T follicular helper cell (primary cell): ENCODE data around the gene ZNF155.
"Not testable (repeated sequence)": the region's sequence is repeated elsewhere in the genome, so short reads cannot be mapped to it uniquely, and the experiment has no call there.

Source experiments
- DNase-seq: peaks from one replicate; pipeline ENCODE4 v3.0.0-alpha.2; 2020; ENCODE audit warnings: low read depth
- total RNA-seq, 2 experiments: gene quantifications; one replicate each; lab custom pipeline; 2026; lab: John Stamatoyannopoulos, UW

The ZNF155 gene
- 14.0 to 19.5 reads per million in 2 experiments for total RNA-seq

DNA sequence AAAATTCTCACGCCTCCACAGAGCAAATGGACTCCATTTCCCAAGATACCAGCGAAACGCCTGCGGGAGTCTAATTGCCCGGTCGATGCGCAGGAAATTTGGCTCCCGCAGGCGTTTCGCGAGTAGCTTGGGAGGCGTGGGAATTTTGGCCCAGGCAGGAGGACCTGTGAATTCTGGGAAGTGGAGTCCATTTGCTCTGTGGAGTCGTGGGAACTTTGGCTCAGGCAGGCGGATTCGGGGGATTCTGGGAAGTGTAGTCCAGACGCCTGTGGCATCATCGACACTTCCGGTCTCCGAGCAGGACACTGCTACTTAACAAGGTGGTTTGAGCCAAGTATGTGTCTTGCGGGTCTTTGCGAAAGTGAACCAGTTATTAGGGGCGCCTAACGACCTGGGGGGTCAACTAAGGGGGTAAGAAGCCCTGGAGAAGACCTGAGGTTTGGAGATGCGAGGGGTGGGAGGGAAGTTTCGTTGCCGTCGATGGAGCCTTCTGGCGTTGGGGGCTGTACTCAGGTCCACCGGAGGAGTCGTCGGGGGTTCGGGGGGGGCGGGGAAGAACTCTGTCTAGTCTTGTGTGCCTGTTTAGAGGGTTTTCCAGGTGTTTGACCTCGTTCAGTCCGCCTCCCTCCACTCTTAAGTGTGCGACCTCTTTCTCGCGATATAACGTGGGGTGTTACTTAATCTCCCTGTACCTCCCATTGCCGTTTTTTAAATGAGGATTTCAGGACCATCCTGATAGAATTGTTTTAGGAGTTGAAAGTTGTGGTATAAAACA, at the start of gene ZNF155:
Gene ZNF155, plus strand, starts transcription at position 277 of the 775 bp plus-strand sequence. CDS start 4,356 bp downstream, outside the sequence.
- peak; percentile 42 for DNase-seq

DNA sequence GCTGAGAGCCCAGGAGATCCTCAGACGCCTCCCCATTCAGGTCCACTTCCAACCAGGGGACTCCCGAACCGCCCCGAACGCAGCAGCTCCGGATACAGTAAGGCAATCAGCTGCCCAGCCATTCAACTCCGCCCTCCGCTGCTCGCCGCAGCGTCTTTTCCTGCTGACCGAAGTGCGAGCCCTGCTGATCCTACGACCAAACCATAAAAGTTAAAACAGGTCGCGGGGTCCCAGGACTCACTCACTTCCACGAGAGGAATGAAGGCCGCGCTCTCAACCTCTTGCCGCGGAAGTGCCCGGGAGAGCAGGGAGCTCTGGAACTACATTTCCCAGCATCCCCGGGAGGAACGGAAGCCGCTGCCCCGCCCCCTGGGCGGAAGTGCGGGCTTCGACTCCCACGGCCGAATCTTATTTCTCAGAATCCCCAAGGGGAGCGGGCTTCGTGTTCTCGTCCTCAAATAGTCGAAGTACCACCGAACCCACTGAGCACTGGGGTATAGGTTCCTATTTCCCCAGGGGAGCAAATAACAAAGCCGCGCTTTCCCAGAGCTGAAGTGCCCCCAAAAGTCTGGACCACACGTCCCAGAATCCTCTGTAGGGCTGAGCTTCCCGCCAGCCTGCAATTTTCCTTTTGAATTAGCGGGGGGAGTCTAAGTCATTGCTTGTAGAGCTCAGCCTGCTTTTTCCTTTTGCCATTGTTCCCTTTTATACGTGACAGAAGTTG, 48.8 kb upstream of the ZNF155 start, which contains the start of gene ZNF45:
Gene ZNF45, minus strand, starts transcription at position 298 of the 724 bp plus-strand sequence. CDS start 13,097 bp downstream, outside the sequence.
- peak; percentile 81 for DNase-seq

DNA sequence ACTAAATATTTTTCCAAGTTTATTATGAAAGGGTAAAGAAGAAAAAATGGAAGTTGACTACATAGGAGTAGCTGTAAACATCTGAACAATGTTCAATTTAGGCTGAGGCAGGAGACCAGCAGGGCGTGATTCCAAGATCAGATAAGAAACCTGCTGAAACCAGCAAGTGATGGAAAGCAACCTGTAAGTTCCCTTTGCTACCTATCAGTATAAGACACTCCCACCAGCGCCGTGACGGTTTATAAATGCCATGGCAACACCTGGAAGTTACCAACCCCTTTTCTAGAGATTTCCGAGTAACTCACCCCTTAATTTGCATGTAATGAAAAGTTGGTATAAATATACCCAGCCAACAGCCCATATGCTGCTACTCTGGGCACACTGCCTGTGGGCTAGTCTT, 47.8 kb upstream of the ZNF155 start:
- DNase-seq = no peak

DNA sequence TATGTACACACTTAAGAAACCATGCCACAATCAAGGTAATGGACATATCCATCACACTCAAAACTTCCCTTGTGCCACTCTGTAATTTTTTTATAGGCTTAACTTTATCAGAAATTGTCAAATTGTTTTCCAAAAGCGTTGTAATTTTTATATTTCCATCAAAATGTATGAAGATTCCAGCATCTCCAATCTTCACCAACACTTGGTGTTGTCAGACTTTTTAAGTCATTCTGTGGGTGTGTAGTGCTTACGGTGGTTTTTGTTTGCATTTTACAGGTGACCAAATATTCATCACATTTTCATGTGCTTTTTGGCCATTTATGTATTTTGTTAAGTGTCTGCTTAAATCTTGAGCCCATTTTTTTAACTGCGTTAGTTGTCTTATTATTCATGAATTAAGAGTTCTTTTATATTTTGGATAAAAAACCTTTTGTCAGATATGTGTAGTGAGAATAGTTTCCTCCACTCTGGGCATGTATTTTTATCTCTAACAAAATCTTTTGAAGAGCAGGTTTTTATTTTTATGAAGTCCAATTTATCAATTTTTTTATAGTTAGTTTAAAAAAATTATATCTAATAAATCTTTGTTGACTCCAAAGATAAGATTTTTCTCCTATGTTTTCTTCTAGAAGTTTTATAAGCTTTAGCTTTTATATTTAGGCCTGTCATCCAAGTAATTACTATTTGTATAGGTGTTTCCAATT, 44.3 kb upstream of the ZNF155 start:
- no peak for DNase-seq

DNA sequence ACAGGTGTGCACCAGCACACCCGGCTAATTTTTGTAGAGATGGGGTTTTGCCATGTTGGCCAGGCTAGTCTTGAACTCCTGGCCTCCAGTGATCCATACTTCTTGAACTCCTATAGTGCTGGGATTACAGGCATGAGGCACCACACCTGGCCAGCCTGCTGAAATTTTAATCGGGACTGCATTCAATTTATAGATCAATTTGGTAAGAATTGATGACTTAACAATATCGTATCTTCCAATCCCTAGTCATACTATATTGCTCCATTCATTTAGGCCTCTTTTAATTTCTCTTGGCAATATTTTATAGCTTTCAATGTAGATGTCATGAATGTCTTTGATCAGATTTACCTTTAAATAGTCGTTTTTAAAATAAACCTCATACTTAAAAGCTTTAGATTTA, 43.3 kb upstream of the ZNF155 start:
- DNase-seq = no peak

DNA sequence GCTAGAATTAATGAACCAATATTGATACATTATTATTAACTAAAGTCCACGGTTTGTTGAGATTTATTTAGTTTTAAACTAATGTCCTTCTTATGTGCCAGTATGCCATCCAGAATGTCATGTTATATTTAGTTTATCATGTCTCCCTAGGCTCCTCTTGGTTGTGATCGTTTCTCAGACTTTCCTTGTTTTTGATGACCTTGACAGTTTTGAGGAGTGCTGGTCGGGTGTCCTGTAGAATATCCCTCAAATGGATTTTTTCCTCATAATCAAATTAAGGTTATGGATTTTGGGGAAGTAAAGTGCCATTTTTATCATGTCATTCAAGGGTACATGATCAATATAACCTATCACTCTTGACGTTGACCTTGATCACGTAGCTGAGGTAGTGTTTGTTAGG, 42.8 kb upstream of the ZNF155 start:
- DNase-seq = no peak

DNA sequence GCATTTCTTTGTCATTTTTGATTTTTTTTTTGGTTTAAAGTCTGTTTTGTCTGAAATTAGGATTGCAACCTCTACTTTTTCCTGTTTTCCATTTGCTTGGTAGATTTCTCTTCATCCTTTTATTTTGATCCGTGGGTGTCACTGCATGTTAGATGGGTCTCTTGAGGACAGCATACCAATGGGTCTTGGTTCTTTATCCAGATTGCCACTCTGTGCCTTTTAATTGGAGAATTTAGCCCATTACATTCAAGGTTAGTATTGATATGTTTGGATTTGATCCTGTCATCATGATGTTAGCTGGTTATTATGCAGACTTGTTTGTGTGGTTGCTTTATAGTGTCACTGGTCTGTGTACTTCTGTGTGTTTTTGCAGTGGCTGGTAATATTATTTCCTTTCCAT, 36.6 kb upstream of the ZNF155 start:
- DNase-seq = not testable (repeated sequence)

DNA sequence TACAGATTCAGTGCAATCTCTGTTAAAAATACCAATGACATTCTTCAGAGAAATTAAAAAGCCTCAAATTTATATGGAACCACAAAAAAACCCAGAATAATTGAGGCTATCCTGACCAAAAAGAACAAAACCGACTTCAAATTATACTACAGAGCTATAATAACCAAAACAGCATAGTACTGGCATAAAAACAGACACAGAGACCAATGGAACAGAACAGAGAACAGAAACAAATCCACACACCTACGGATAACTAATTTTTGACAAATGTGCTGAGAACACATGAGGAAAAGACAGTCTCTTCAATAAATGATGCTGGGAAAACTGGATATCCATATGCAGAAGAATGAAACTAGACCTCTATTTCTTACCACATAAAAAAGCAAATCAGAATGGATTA, 34.2 kb upstream of the ZNF155 start:
- DNase-seq = not testable (repeated sequence)

DNA sequence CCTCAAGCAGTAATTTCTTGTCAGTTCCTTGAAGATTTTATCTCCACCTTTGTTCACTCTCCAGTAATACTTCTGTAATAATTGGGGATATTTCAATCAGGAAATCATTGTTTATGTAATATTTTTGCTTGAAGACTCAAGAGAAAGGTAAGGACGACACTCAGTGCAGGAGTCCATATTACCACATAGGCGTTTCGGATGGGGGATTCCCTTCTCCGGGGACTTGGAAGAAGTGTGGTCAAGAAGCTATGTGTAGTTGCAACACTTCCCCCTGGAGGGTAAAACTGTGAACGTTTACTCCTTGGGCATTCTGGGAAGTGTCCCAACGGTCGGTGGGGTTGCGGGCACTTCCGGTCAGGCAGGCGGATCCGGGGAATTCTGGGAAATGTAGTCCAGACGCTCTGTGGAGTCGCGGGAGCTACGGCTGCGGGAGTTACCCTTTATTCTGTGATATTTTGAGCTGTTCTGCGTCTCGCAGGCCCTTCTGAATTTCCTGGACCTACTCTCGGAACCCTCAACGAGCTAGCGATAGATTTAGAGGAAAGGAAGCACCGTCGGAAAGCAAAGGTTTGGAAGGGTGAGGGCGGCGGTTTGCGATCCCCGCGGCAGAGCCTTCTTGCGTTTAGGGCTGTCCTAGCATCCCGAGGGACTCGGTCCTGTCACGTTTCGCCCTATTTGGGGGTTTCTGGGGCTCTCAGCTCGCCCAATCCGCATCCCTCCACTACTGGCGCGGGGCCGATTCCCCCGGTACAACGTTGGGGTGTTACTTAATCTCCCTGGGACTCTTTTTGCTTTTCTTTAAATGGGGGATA, 32.9 kb upstream of the ZNF155 start, which contains the start of gene ZNF221:
Gene ZNF221, plus strand, starts transcription at position 395 of the 812 bp plus-strand sequence. CDS start 11,499 bp downstream, outside the sequence.
- peak; percentile 5 for DNase-seq

DNA sequence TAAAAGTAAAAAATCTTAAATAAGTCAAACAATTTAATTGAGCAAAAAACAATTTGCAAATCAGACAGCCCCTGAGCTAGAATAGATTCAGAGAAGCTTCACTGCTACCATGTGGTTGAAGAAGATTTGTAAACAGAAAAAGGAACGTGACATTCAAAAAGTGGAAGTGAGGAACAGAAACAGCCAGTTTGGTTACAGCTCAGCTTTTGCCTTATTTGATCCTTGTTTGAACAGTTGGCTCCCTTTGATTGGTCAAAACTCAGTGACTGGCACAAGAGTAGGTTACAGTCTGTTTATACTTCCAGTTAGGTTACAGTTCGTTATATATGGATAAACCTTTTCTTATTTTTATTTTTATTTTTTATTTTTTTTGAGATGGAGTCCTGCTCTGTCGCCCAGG, 27.2 kb upstream of the ZNF155 start:
- no peak for DNase-seq

DNA sequence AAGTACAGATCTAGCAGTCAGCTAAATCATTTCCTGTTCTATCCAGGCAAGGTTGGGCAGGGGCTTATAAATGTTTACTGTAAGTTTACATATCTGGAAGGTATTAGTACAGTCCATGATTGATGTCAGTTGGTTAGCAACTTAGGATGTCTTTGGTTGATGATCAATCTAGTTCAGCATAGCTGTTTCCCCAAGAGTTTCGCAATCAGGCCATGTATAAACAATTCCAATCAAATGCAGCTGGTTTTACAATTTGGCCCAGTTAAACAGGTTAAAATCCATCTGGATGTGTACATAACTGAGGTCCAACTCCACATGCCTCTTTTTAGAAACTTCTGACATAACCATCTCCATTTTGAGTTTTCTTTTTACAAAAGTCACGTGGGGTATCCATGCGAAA, 26.1 kb upstream of the ZNF155 start:
- DNase-seq = no peak

DNA sequence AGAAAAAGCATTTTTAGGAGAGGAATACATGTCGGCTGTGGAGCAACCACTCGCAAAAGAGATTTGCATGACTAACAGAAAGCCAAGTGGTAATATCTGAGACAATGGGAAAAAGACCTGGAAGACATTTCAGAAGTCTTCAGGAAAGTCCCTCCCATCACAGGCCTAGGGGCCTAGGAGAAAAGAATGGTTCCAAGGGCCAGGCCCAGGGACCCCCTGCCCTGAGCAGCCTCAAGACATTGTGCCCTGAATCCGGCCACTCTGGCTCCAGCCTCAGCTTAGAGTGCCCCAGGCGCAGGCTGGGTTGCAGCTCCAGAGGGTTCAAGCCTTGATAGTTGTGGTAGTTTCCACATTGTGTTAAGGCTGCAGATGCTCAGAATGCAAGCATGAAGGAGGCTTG, 23.6 kb upstream of the ZNF155 start:
- no peak for DNase-seq

DNA sequence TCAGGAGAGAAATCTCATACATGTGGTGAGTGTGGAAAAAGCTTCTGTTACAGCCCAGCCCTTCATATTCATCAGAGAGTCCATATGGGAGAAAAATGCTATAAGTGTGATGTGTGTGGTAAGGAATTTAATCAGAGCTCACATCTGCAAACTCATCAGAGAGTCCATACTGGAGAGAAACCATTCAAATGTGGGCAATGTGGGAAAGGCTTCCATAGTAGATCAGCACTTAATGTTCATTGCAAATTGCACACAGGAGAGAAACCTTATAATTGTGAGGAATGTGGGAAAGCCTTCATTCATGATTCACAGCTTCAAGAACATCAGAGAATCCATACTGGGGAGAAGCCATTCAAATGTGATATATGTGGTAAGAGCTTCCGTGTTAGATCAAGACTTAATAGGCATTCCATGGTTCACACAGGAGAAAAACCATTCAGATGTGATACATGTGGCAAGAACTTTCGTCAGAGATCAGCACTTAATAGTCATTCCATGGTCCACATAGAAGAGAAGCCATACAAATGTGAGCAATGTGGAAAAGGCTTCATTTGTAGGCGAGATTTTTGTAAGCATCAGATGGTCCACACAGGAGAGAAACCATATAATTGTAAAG, 17.8 kb upstream of the ZNF155 start:
- DNase-seq = no peak

DNA sequence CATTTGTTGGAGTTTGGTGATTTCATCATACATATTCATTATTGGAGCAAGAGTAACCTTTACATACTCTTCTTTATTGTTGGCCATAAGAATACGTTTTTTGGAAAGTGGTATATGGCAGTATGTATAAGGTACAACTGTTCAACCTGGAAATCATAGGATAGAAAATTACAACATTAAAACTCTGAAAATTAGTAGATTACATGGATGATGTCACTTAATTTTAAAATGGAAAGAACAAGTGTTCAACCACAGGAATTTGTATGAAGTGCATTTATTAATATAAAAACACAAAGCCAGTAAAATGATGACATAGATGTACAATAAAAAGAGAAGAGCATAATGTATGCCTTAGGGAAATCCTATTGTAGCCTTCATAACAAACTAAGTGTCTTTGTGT, 7.3 kb upstream of the ZNF155 start:
- no peak for DNase-seq

DNA sequence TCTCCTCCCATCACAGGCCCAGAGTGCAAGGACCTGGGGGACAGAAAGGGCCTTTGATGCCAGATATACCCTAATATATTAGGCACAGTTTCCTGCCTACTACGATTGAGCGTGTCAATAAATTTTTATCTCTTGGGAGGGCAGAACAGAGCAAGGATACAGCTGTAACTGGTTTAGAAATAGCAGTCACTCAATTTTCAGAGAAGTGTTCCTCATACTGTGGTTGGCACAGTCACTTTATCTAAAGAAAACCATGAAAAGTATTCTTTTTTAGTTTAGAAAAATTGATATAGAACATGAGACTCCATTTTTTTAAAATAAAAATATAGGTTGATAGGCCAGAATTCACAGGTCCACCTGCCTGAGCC, 460 bp upstream of the ZNF155 start:
- DNase-seq = no peak

DNA sequence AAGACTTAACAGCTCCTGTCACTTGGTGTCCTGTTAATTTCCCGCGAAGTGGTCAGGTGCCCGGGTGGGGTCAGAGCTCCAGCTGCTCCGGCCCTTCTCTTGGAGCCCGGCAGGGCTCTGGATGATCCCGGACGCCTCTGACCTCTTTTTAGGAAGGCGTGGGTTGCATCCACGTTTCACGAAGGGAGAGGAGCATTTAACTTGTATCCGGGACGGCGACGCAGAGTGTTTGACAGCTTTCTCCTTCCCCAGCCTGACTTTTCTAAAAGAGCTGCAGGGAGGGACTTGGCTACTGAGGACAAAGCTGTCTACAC, 656 bp downstream of the ZNF155 start:
- DNase-seq = no peak

DNA sequence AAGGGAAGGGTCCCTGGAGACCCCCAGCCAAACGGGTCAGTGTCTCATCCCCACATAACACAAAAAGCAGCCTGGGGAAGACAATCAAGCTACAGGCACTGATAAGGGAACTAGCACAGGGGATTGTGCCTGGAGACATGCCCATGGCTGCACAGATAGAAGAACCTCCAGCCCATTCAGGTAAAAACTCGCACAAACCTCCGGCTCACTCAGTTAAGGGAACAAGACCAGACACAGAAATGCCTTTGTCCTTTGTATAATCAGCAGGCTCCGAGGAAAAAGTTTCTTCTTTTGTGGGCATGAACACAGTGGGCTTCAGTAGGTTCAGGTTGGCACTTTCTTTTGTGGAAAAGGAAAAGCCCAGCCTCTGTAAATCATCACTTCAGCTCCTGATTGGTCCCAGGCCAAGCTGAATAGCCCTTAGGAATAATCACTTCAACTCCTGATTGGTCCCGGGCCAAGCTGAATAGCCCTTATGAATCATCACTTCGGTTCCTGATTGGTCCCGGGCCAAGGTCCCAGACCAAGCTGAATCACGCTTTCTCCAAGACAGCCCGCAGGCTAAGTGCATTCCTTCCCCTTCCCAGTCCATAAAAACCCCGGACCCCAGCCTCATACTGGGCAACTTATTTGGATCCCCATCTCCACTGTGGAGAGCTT, 13.8 kb downstream of the ZNF155 start:
- DNase-seq = no peak

DNA sequence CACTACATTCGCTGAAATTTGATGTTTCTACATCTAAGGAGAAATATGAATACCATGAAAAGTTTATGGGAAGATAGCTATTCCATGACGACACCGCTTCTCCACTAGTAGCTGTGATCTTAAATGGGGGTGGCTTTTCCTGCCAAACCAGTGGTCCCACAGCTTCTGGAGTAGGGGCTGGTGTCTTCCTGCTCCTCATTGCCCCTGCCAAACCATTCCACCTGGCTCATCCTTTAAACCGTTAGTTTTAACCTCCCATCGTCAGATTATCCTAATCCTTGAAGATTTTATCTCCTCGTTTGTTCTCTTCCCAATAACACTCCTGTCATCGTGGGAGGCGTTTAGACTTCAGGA, 18.2 kb downstream of the ZNF155 start:
- no peak for DNase-seq

DNA sequence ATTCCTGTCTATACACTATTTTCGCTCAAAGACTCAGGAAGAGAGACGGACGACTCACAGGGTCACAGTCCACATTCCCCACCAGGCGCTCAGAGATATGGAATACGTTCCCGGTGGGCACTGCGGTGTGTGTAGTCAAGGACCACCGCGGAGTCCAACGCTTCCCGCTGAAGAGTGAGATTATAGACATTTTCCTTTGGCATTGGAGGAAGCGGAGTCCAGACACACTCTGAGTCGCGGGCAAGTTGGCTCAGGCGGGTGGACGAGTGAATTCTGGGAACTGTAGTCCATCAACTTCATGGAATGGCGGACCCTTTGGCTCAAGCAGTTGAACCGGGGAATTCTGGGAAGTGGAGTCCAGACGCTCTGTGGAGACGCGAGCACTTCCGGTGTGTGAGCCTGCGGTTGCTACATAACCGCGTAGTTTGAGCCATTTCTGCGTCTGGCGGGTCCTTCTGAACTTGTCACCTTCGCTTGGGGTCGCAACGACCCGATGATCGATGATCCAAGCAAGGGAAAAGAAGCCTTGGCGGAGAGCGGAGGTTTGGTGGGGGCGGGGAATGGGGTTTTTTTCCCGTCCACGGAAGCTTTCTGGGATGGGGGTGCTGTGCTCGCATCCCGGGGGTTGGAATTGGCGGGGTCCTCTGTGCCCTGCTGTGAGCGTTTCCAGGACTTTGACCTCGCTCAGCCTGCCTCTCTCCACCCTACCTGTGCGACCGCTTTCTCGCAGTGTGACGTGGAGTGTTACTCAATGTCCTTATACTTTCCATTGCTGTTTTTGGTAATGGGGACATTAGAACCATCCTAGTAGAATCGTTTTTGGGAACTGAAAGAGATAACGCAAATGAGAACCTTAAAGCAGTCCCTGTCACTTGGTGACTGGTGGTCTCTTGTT, 18.8 kb downstream of the ZNF155 start, which contains the start of gene ZNF230:
Gene ZNF230, plus strand, starts transcription at position 392 of the 895 bp plus-strand sequence. CDS start 4,122 bp downstream, outside the sequence.
- peak; percentile 75 for DNase-seq
